Adrenal gland (tissue), 5 donors: ENCODE results near the gene MAPKAP1.

Experiments
- CTCF ChIP-seq, 6 experiments: fragments of 450-650 bp in 4 of 6; fragments of 200-600 bp in 2 of 6; sonication (generic) in 1 of 6; IDR thresholded peaks; 1 replicate in 5 of 6; 2 replicates in 1 of 6; pipeline versions ENCODE4 v1.5.1 to v1.8.0; 2016 to 2021; ENCODE audit warnings: antibody characterized with exemption in 6 of 6, mild to moderate bottlenecking in 2 of 6, moderate library complexity in 1 of 6
- POLR2A ChIP-seq, 2 donors: fragments of 450-650 bp; IDR thresholded peaks; one replicate each; pipeline ENCODE4 v1.6.1; 2017; ENCODE audit warnings: antibody characterized with exemption in 2 of 2, mild to moderate bottlenecking in 2 of 2, moderate library complexity in 1 of 2
- donor health status: DM: no; HTN: no; CAD: no.

GRCh38 chr9:125428902-125429467 is 278.0 kb downstream of the MAPKAP1 start:
- no peak for TF ChIP-seq POLR2A (IDR thresholded peaks at IDR 0.05)
- no peak for TF ChIP-seq CTCF (IDR thresholded peaks at IDR 0.05)
